Esophagus (tissue), 2 donors: ENCODE measurements around the gene VTN. TPM values are rescaled to one million over a fixed set of nuclear protein-coding genes. Genes with fewer than 3 reads are reported as not detected.

Experiments used
- H3K27ac ChIP-seq, 2 donors: one replicate each; pipeline ENCODE4 v1.5.1; 2013; ENCODE audit warnings: low read depth in 2 of 2, mild to moderate bottlenecking in 2 of 2, inconsistent platforms in 1 of 2, low read length in 1 of 2, moderate library complexity in 1 of 2
- H3K27me3 ChIP-seq, 2 donors: one replicate each; pipeline ENCODE4 v1.6.1; 2013; ENCODE audit warnings: low read length in 2 of 2, control low read depth in 1 of 2, mild to moderate bottlenecking in 1 of 2; ENCODE audit not compliant: insufficient read depth in 2 of 2, control insufficient read depth in 1 of 2
- H3K36me3 ChIP-seq, 2 donors: one replicate each; pipeline ENCODE4 v1.6.1; 2013; ENCODE audit warnings: low read length in 1 of 2; ENCODE audit not compliant: control insufficient read depth in 2 of 2, insufficient read depth in 2 of 2
- H3K4me1 ChIP-seq, 2 donors: one replicate each; pipeline ENCODE4 v1.6.1; 2013; ENCODE audit warnings: low read length in 1 of 2; ENCODE audit not compliant: control insufficient read depth in 2 of 2, insufficient read depth in 2 of 2
- H3K4me3 ChIP-seq, 2 donors: one replicate each; pipeline ENCODE4 v1.5.1; 2013; ENCODE audit warnings: low read length in 2 of 2, mild to moderate bottlenecking in 2 of 2, low read depth in 1 of 2, moderate library complexity in 1 of 2
- H3K9me3 ChIP-seq, 2 donors: one replicate each; pipeline ENCODE4 v1.6.1; 2013; ENCODE audit warnings: mild to moderate bottlenecking in 2 of 2, low read depth in 1 of 2, low read length in 1 of 2, moderate library complexity in 1 of 2; ENCODE audit not compliant: control insufficient read depth in 2 of 2, insufficient read depth in 1 of 2
- WGBS, 2 donors: extraction: QIAGEN DNeasy Blood & Tissue Kit; methylation state at CpG; one replicate each; pipeline ENCODE4 v1.1.7; 2013; 5-methylcytosine and 5-hydroxymethylcytosine counted together
- polyA plus RNA-seq, 2 donors: library from polyadenylated mRNA; stranded (reverse); fragments of 200-250 nt; gene quantifications; one replicate each; pipeline ENCODE4 v1.2.3, GENCODE V29; 2013
- donor health status: healthy with polysubstance abuse.
- donor health status: Bipolar disorder and iron deficiency.

VTN gene
- polyA plus RNA-seq, 2 donors, result 0.22 to 0.51 TPM

GRCh38 chr17:28397275-28397674, 27.2 kb upstream of the VTN start:
- 96 to 98% methylated on average over 3 of the region's 3 CpGs for WGBS, 2 donors
- Histone ChIP-seq H3K4me1 (no peaks in the 10 kb centered on the region), H3K9me3 (no peaks in the 10 kb centered on the region), H3K36me3 (peaks cover 6 to 20% of the 10 kb centered on the region in 2 donors), H3K27me3 (no peaks in the 10 kb centered on the region), H3K4me3 (no peak overlapping the region), H3K27ac (no peak overlapping the region)

GRCh38 chr17:28396635-28397239, 26.6 kb upstream of the VTN start:
- Histone ChIP-seq H3K4me3 (no peak overlapping the region), H3K9me3 (no peaks in the 10 kb centered on the region), H3K4me1 (no peaks in the 10 kb centered on the region), H3K27me3 (no peaks in the 10 kb centered on the region), H3K27ac (no peak overlapping the region), H3K36me3 (peaks cover 6 to 20% of the 10 kb centered on the region in 2 donors)
- WGBS, 2 donors, result 81 to 88% methylated on average over 6 of the region's 6 CpGs

- H3K36me3 ChIP-seq, result peaks cover 10 to 20% of the 10 kb centered on the region in 2 donors
- WGBS, 2 donors, result 85 to 88% methylated on average over 6 of the region's 6 CpGs
- H3K27me3 ChIP-seq, result no peaks in the 10 kb centered on the region
- no peak overlapping the region for H3K4me3 ChIP-seq
- no peak overlapping the region for H3K27ac ChIP-seq
- no peaks in the 10 kb centered on the region for H3K4me1 ChIP-seq
- no peaks in the 10 kb centered on the region for H3K9me3 ChIP-seq
These were observed 25.9 kb upstream of the VTN start for GRCh38 chr17:28395968-28396367.

- no peaks in the 10 kb centered on the region for H3K4me1 ChIP-seq
- no peak overlapping the region for H3K27ac ChIP-seq
- H3K9me3 ChIP-seq, result no peaks in the 10 kb centered on the region
- peaks cover 10 to 23% of the 10 kb centered on the region in 2 donors for H3K36me3 ChIP-seq
- 59 to 74% methylated on average over 2 of the region's 2 CpGs for WGBS, 2 donors
- no peaks in the 10 kb centered on the region for H3K27me3 ChIP-seq
- H3K4me3 ChIP-seq, result no peak overlapping the region
These were observed 25.3 kb upstream of the VTN start for GRCh38 chr17:28395426-28395825.

- no peaks in the 10 kb centered on the region for H3K4me1 ChIP-seq
- 61 to 72% methylated on average over 7 of the region's 7 CpGs for WGBS, 2 donors
- no peak overlapping the region for H3K4me3 ChIP-seq
- H3K36me3 ChIP-seq, result peaks cover 10 to 20% of the 10 kb centered on the region in 2 donors
- no peaks in the 10 kb centered on the region for H3K27me3 ChIP-seq
- no peak overlapping the region for H3K27ac ChIP-seq
- H3K9me3 ChIP-seq, result no peaks in the 10 kb centered on the region
These were observed 24.4 kb upstream of the VTN start for GRCh38 chr17:28394337-28395116.

GRCh38 chr17:28392491-28392890, 22.4 kb upstream of the VTN start:
- H3K27ac ChIP-seq, result no peak overlapping the region
- H3K4me3 ChIP-seq, result no peak overlapping the region
- H3K4me1 ChIP-seq, result no peaks in the 10 kb centered on the region
- no peaks in the 10 kb centered on the region for H3K27me3 ChIP-seq
- WGBS, 2 donors, result 72 to 75% methylated on average over 10 of the region's 10 CpGs
- peaks cover 7 to 21% of the 10 kb centered on the region in 2 donors for H3K36me3 ChIP-seq
- no peaks in the 10 kb centered on the region for H3K9me3 ChIP-seq

- 69 to 70% methylated on average over 2 of the region's 2 CpGs for WGBS, 2 donors
These were observed 21.3 kb upstream of the VTN start for GRCh38 chr17:28391401-28391800.

GRCh38 chr17:28390984-28391383, 20.9 kb upstream of the VTN start:
- WGBS, 2 donors, result 98 to 100% methylated on average over 1 of the region's 1 CpG

More at GRCh38 chr17:28391401-28391800, 21.3 kb upstream of the VTN start:
- Histone ChIP-seq H3K27ac (no peak overlapping the region), H3K36me3 (peaks cover 7 to 16% of the 10 kb centered on the region in 2 donors), H3K4me3 (no peak overlapping the region), H3K9me3 (no peaks in the 10 kb centered on the region), H3K27me3 (no peaks in the 10 kb centered on the region), H3K4me1 (no peaks in the 10 kb centered on the region)

GRCh38 chr17:28390563-28390962, 20.5 kb upstream of the VTN start:
- Histone ChIP-seq H3K27me3 (no peaks in the 10 kb centered on the region), H3K36me3 (peaks cover 4 to 12% of the 10 kb centered on the region in 2 donors), H3K4me3 (no peak overlapping the region), H3K9me3 (no peaks in the 10 kb centered on the region), H3K27ac (no peak overlapping the region), H3K4me1 (no peaks in the 10 kb centered on the region)
- 87 to 97% methylated on average over 2 of the region's 2 CpGs for WGBS, 2 donors

More at GRCh38 chr17:28390984-28391383, 20.9 kb upstream of the VTN start:
- Histone ChIP-seq H3K27ac (no peak overlapping the region), H3K4me3 (no peak overlapping the region), H3K36me3 (peaks cover 7 to 12% of the 10 kb centered on the region in 2 donors), H3K9me3 (no peaks in the 10 kb centered on the region), H3K4me1 (no peaks in the 10 kb centered on the region), H3K27me3 (no peaks in the 10 kb centered on the region)
